ENCODE results near the gene DCANP1.
A peak's percentile ranks its signal among the peaks of the same experiment; 100 is the strongest.

The DCANP1 gene

DNA sequence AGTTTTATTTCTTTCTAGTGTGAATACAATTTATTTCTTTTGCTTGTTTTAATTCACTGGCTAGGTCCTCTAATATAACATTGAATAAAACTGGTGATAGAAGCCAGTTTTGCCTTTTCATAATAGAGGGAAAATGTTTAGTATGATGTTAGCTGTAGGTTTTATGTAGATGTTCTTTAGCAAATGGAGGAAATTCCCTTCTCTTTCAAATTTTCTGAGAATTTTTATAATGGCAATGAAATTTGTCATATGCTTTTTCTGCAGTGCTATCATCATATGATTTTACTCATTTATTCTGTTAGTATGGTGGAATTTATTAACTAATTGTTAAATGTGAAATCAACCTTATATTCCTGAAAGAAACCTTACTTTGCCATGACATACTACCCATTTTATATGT, 30.1 kb downstream of the DCANP1 start:
- DNase-seq = no peak

DNA sequence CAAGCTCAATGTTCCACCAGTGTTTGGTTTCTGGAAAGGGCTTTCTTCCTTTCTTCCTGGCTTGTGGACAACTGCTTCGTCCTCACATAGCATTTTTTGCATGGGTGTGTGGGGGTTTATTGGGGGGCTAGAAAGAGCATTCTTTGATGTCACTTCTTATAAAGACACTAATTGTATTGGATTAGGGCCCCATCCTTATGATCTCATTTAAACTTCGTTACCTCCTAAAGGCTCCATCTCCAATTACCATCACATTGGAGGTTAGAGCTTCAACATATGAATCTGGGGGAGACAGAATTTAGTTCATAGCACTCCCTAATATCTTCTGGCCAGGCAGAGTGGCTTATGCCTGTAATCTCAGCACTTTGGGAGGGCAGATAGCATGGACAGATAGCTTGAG, 42.1 kb downstream of the DCANP1 start:
- no peak for DNase-seq

DNA sequence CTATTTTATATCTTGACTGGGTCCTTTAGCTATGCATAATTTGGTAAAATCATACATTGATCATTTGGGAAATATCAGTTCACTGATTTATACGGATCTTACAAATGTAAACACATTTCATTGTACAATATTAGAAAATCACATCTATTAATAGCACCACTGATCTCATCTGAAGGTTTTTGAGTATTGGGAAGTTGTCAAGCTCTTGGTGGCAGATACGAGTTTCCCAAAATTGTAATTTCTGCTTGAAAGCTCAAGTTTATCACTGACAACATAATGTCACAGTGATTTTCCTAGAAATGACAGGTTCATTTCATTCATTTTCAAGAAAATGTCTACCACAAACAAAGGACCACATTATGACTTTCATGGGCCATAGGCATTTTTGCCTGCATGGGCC, 45.1 kb downstream of the DCANP1 start:
- no peak for DNase-seq

DNA sequence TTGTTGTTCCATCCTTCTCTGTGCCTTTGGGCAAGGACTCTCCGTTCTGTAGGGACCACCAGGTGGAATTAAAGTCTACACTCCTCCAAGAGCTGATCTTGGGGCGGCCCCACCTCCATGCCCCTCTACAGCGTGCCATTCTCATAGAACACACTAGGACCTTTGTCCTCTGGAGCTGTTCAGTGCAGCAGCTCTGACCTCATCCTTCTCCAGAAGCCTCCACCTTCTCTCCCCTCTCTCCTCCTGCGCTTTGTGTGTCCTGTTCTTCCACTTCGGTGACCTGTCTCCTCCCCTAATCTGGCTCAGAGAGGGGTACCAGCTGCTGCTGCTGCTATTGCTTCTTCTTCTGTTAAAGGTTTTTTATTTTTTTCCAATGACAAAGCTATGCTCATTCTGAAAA, 46.3 kb downstream of the DCANP1 start:
- DNase-seq = no peak

DNA sequence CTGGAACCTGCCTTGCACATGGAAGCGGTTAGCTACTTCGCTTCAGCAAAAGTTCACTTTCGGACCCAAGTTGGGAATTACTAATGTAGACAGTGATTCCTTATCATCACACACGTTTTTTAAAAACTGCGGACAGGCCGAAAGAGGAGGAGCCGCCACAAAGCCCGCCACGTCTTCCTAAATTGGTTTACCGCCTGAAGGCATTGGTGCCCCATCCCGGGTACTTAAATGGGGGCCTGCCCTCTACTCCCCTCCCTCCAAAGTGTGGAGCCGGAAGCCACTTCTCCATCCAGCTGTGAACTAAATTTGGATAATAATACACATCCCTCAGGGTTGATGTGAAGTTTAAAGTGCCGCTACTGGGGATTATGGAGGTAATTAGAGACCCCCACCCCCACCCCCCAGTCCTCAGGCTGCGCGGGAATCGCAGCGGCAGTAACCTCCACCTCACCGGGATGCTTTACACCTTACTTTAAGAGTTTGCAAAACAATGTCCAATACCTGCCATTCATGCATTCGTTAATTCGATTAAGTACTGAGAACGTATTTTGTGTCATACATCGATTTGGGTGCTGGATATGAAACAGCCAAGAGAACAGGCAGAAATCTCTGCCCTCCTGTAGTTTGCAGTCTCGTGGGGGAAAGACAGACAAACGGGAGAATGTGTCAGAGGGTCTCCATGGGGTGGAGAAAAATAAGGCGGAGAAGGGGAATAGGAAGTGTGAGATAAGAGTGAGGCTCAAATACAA, 47.2 kb downstream of the DCANP1 start:
- no peak for DNase-seq

DNA sequence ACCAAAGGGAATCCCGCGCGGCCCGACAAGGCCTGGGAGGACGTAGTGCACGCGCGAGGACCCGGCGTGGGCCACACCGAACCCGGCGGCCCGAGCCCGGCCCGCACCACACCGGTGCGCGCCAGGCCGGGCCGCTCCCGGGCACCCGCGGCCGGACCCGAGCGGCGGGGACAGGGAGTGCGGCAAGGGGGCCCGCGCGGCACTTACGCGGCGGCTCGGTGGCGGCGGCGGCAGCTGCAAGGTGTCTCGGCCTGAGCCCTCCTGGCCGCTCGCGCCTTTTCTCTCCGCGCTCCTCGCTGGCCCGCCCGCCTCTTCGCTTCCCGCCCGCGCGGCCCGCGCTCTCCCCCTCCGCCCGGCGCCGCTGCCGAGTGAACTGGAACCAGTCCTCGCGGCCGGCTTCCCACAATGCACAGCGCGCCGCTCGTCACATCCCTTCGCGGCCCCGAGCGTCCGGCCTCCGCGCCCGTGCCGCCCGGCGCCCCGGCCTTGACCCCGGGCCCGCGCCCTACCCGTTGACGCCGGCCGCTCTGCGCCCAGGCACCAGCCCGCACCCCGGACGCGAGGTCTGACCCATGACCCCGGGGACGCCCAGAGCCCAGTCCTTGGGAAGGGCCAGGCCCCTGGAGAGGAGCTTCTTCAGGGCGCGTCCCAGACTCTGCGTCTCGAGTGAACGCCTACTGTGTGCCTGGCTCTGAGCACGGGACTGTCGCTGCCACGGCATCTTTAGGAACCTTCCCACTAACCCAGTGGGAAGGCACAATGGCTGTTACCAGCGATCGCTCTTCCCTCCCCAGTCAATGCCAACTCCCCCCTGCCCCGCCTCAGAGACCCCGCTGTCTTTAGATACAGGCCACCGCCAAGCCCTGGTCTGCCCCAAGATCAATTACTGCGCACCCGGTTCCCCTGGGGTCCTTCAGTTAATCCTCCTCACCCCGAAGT, 48.0 kb downstream of the DCANP1 start, which contains the start of gene MACROH2A1:
MACROH2A1 (minus strand) TSS at position 377 of the 939 bp plus-strand sequence. CDS start 10,138 bp downstream, outside the sequence.
- peak; percentile 71 for DNase-seq

DNA sequence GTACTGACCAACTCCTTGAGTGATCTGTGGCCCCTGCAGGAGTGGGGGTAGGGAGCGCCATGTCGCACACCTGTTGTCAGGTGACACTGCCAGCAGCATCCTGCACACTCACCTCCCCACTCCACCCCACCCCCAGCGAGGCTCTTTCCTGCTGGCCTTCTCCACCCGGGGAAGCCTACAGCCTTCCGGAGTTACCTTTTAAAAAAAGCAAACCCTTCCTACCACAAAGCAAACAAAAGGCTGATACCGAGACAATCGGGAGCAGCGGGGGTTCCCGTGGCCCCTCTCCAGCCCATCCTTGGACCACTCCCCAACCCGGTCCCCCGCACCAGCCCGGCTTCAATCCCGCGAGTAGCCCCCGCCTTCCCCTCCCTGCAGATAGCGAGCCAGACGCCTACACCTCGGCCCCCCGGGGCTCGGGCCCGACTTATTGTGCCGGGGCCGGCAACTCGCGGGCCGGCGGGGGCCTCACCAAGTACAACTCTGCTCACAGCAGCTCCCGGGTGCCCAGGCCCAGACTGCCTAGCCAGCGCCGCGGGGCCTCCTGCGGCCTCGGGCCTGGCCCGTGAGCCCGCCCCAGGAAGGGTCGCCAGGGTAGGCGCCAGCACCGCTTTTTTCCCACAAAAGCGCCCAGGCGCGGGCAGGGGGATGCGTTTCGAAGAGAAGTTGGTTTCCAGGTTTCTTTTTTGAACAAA, 48.8 kb downstream of the DCANP1 start:
- peak; percentile 27 for DNase-seq

DNA sequence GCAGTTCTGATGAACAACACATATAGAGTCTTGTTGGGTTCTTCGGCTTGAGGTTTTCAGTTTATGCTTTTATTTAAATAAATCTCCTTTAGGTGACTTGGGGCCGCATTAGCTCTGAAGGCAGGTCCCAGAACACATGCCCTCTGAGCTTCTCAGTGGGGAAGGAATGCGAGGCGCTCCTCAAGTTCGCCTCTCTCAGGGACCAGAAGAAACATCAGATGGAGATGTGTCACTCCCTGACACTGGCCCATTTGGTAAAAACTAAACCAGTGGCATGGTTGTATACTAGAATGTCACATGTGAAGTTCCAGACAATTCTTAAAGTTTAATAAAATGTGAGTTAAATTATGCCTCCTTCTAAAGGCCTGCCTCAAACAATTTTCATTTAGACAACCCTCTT, 50.1 kb downstream of the DCANP1 start:
- no peak for DNase-seq

DNA sequence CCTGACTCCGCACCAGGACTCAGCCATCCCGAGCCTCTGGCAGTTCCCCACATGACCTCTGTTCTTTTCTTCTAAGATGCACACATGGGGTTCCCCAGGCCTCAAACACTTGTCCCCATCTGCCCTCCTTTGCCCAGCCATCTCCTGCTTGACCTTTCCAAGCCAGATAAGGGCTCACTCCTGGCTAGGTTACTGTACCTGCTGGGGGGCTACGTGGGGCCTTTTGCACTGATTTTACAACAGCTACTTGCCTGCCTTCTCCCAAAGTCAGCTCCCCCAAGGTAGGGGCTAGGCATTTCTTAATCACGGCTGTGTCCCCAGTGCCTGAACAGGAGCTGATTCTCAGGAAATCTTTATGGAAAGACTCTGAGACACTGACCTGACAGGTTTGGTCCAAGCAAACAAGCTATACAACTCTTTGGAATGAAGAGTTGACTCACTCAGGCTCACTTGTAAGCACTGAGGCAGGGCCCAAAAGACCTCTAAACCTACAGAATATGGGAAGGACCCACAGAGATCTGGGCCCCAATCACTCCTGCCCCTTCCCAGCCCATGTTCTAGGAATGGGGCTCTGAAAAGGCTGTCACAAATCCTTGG, 50.6 kb downstream of the DCANP1 start:
- DNase-seq = no peak

DNA sequence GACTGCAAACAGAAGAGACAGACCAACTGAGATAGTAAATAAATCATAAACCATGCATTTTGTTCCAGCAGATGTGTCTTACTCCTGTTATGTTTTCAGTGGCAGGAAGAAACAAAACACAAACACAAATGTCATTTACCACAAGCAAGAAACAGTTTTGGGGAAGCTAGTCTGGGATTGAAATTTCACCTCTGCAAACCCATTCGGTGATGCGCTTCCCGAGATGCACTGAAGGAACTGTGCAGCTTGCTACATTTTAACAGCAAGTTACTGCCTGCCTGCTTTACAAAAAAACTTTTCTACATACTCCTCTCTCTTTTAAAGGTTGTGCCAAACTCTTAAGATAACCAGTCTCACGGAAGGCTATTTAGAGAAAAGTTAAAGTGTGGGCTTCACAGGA, 51.3 kb downstream of the DCANP1 start:
- no peak for DNase-seq

DNA sequence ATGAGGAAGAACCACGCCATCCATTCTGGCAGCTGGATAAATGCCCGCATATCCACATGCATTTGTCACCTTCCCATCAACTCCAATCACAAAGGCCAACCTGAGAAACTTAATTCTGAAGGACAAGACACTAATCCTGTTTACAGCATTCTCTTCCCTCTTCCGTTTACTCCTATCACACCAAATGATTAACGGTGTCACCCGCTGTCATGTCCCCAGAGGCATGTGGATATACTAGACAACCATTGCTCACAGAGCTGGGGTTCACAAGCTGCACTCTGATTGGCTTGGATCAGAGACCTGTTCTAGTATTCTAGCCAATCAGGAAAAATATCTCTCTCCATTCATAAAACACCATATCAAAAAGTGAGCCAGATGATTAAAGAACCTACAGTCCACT, 51.7 kb downstream of the DCANP1 start:
- DNase-seq = no peak

All from NCI-H1092 treated with DMSO at 0.1 percent for 48 hours (cell line).